GM19351 (cell line): ENCODE measurements around the gene CTPS2.
"Not testable (repeated sequence)": the region's sequence is repeated elsewhere in the genome, so short reads cannot be mapped to it uniquely, and the experiment has no call there.

Experiments used
- ATAC-seq: cut with Tn5 transposase; IDR thresholded peaks from one replicate; pipeline ENCODE4 v1.9.1; 2021; ENCODE audit warnings: mild to moderate bottlenecking, moderate library complexity; ENCODE audit not compliant: unreplicated experiment

CTPS2 gene

GRCh38 chrX:16715638-16716037 is 3.2 kb upstream of the CTPS2 start:
- ATAC-seq, result not testable (repeated sequence)

- no peak for ATAC-seq
Observed at GRCh38 chrX:16714504-16714903, 2.0 kb upstream of the CTPS2 start.

DNA sequence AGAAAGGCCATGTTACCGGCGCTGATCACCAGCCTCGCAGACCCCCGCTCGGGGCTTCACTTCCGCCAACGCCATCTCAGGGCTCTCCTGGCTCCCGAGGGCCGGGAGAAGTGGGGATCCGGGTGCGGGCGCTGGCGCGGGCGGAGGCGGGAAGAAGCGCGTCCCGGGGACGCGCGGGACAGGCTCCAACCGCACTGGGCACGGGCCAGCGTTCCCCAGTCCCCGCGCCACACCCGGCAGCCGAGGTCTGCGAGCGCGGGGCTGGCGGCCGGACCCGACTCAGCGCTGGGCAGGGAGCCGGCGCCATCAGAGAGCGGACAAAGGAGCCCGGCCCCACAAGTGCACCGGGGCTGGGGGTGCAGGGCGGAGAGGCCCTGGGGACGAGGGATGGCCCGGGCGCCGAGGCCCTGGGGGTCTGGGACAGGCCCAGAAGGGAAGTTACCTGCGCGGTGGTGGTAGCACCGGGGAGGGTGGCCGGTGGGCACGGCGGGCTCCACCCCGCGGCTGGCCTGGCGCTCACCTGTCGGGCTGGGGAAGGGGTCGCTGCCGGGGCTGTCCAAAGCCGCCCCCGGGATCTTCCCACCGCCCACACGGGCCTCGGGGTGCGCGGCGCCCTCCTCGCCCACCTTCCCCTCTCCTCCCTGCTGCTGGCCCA is 449 bp downstream of the CTPS2 start:
- peak; percentile 39 for ATAC-seq

- ATAC-seq, result no peak
Observed at GRCh38 chrX:16711219-16711811, 1.2 kb downstream of the CTPS2 start.

GRCh38 chrX:16708016-16708415 is 4.5 kb downstream of the CTPS2 start:
- ATAC-seq, result no peak

DNA sequence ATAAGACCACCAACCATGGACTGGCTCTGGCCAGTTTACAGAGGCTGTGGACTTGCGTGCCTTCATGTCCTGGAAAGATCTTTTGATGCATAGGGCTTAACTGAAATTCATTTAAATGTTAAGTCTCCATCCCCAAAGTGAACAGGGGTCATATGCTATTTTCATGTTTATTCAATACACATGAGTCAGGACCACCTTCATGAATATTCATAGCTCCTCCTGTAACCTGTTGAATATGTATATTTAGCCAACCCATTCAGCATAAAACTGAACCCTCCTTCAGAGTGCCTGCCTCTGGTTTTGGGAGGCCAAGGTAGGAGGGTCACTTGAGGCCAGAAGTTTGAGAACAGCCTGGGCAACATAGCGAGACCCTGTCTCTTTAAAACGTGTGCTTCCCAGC is 7.1 kb downstream of the CTPS2 start:
- ATAC-seq, result peak; percentile 22

- ATAC-seq, result no peak
Observed at GRCh38 chrX:16702700-16703599, 9.5 kb downstream of the CTPS2 start.

DNA sequence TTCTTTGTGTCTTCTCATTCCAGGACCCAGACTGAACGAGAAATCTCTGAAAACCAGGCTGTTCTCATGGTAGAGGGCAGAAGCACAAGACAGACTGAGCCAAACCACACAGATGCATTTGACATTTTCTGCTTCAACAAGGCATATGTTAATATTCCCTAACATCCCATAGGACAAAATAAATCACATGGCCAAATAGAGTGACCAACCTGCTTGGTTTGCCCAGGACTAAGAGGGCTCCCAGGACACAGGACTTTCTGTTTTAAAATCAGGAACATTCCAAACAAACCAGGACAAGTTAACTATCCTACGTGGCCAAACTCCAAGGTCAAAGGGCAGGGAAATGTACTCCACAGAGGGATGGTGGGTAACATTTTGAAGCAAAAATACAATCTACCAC is 11.7 kb downstream of the CTPS2 start:
- no peak for ATAC-seq

GRCh38 chrX:16699389-16699788 is 13.1 kb downstream of the CTPS2 start:
- ATAC-seq, result no peak

DNA sequence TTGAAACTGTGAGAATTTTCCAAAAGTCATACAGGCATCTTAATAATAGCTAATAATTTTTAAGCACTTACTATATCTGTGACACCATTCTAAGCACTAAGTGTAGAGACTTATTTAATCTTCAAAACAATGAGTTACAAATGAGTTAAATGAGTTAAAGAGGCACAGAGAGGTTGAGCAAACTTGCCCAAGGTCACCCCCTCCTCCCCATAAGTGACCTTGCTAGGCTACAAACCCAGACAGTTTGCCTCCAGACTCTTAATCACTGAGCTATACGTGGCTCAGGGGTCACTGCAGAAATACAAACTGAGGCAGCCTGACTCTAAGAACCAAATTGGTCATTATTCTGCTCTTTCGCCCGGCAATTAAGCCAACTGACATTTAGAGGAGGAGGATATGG is 15.5 kb downstream of the CTPS2 start:
- ATAC-seq, result no peak

DNA sequence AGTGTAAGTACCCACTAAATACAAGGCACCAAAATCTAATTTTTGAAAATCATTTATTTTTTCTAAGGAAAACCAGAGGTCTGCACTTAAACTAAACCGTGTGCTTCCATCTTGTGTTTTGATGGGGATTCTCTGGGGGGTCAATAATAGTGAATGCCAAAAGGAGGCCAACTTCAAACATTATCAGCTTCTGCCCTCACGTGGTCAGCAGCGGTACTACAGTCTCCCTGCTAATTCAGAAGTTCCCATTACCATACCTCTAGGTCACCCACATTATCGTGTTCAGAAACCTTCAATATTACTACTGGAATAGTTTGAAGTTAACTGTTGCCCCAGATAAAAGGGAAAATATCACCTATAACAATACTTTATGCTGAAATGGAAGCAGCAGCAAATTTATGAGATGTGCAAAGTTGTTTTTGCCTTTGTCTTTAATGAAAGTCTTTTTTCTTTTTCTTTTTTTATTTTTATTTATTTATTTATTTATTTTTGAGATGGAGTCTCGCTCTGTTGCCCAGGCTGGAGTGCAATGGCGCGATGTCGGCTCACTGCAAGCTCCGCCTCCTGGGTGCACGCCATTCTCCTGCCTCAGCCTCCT is 17.3 kb downstream of the CTPS2 start:
- ATAC-seq, result peak; percentile 84

- no peak for ATAC-seq
Observed at GRCh38 chrX:16687514-16687913, 25.0 kb downstream of the CTPS2 start.

DNA sequence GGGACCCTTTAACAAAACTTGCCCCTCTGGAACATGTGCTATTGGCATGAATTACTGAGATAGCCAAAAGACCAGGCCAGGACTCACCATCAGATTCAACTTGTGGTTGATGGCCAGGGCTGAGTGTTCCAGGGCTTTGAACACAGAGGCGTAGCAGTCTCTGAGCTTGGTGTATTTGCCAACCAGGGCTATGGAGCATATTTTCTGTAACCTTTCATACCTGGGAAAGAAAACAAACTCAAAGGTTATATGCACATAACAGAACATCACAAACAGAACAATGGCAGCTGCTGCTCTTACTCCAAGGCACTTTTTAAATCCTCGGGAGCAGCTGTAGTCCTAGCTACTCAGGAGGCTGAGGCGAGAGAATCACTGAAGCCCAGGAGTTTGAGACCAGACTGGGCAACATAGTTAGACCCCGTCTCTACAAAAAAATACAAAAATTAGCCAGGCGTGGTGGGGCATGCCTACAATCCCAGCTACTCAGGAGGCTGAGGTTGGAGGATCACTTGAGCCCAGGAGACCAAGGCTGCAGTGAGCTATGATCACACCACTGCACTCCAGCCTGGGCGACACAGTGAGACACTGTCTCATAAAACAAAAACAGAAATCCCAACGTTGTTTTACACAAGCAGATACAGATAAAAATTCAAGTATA is 29.3 kb downstream of the CTPS2 start:
- no peak for ATAC-seq

DNA sequence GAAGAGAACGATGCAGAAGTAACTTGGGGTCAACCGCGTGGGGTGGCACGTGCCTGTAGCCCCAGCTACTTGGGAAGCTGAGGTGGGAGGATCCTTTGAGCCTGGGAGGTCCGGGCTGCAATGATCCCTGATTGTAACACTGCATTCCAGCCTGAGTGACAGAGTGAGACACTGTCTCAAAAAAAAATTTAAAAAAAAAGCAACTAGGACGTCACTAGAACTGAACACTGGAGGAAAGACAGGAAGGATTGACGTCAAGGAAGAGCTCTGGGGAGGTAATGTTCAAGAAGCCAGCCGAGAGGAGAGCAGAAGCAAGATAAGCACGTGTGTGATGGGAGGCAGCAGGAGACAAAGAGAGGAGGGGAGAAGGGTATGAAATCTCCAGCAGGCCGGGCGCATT is 33.8 kb downstream of the CTPS2 start:
- no peak for ATAC-seq

DNA sequence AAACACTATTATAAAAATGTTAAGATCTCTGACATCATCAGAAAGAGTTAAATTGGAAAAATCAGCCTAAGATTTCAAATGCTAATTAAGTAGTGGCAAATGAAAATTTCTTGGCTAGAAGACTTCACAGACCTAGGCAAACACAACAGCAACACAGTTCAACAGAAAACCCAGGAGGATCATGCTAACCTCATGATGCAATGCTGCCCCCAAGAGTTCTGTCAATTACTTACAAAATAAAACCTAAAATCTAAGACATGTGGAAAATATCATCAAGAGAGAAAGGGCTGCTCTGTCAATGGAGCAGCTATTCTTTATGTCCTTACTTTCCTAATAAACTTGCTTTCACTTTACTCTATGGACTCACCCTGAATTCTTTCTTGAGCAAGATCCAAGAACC is 41.5 kb downstream of the CTPS2 start:
- peak; percentile 63 for ATAC-seq

- no peak for ATAC-seq
Observed at GRCh38 chrX:16666541-16666940, 45.9 kb downstream of the CTPS2 start.

DNA sequence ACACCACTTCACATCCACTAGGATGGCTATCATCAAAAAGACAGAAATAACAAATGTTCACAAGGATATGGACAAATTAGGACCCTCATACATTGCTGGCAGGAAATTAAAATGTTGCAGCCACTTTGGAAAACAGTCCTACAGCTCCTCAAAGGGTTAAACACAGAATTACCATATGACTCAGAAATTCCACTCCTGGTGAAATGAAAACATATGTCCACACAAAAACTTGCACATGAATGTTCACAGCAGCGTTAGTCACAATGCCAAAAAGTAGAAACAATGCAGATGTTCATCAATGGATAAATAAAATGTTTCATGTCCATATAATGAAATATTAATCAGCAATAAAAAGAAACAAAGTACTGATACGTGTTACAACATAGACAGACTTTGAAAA is 47.4 kb downstream of the CTPS2 start:
- ATAC-seq, result no peak

GRCh38 chrX:16664626-16665025 is 47.8 kb downstream of the CTPS2 start:
- ATAC-seq, result no peak

GRCh38 chrX:16664074-16664473 is 48.4 kb downstream of the CTPS2 start:
- no peak for ATAC-seq

GRCh38 chrX:16662402-16662801 is 50.1 kb downstream of the CTPS2 start:
- ATAC-seq, result no peak

- ATAC-seq, result no peak
Observed at GRCh38 chrX:16661495-16661894, 51.0 kb downstream of the CTPS2 start.
